Astrocyte (in vitro differentiated cells and primary cell): ENCODE data around the gene POU6F2.

Source experiments
- CTCF ChIP-seq: IDR thresholded peaks from 2 replicates; pipeline ENCODE4 v1.5.1; 2011; ENCODE audit warnings: low read depth, mild to moderate bottlenecking, inconsistent platforms, low read length, moderate library complexity; ENCODE audit not compliant: insufficient read depth
- EZH2 ChIP-seq: IDR thresholded peaks from 2 replicates; pipeline ENCODE4 v1.6.1; 2012; ENCODE audit warnings: mild to moderate bottlenecking, low read length, inconsistent platforms; ENCODE audit not compliant: insufficient read depth

GRCh38 chr7:39375874-39376190 is 398.1 kb downstream of the POU6F2 start:
- TF ChIP-seq CTCF (no peak), EZH2 (no peak)
